Adrenal gland (tissue), 5 donors: ENCODE data around the gene ADGB.

Experiments
- POLR2A ChIP-seq, 2 donors: fragments of 450-650 bp; IDR thresholded peaks; one replicate each; pipeline ENCODE4 v1.6.1; 2017; ENCODE audit warnings: antibody characterized with exemption in 2 of 2, mild to moderate bottlenecking in 2 of 2, moderate library complexity in 1 of 2
- TF ChIP-seq, protein P1 (sequence below), 6 experiments: fragments of 450-650 bp in 4 of 6; fragments of 200-600 bp in 2 of 6; sonication (generic) in 1 of 6; IDR thresholded peaks; 1 replicate in 5 of 6; 2 replicates in 1 of 6; pipeline versions ENCODE4 v1.5.1 to v1.8.0; 2016 to 2021; ENCODE audit warnings: antibody characterized with exemption in 6 of 6, mild to moderate bottlenecking in 2 of 6, moderate library complexity in 1 of 6
- donor health status: DM: no; HTN: no; CAD: no.

- TF ChIP-seq, protein P1, sequence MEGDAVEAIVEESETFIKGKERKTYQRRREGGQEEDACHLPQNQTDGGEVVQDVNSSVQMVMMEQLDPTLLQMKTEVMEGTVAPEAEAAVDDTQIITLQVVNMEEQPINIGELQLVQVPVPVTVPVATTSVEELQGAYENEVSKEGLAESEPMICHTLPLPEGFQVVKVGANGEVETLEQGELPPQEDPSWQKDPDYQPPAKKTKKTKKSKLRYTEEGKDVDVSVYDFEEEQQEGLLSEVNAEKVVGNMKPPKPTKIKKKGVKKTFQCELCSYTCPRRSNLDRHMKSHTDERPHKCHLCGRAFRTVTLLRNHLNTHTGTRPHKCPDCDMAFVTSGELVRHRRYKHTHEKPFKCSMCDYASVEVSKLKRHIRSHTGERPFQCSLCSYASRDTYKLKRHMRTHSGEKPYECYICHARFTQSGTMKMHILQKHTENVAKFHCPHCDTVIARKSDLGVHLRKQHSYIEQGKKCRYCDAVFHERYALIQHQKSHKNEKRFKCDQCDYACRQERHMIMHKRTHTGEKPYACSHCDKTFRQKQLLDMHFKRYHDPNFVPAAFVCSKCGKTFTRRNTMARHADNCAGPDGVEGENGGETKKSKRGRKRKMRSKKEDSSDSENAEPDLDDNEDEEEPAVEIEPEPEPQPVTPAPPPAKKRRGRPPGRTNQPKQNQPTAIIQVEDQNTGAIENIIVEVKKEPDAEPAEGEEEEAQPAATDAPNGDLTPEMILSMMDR (IDR thresholded peaks at IDR 0.05): no peak
- TF ChIP-seq POLR2A (IDR thresholded peaks at IDR 0.05): no peak
Observed at GRCh38 chr6:146829792-146830565, 231.2 kb downstream of the ADGB start.
